HCT116 (cell line): ENCODE results near the gene ARRDC3. TPM values are rescaled to one million over a fixed set of nuclear protein-coding genes. Genes with fewer than 3 reads are reported as not detected.

Experiments used
- ATAC-seq: fragments of 200-7000 bp; cut with Tn5 transposase; 2 replicates; pipeline ENCODE4 v1.9.1; 2020; ENCODE audit warnings: mild to moderate bottlenecking, moderate library complexity
- BruUV-seq: library from RNA; stranded (reverse); fragments of 400-500 nt; replicated peaks from 2 replicates; lab custom pipeline; 2021; lab: Mats Ljungman, UMichigan
- CTCF ChIA-PET: fragments of 300-600 bp; sonication (Branson Sonifier 250); formaldehyde crosslinking; loops from one replicate; lab custom pipeline; 2021; ENCODE audit warnings: antibody characterized with exemption; lab: Charles Lee
- POLR2A ChIA-PET: fragments of 300-600, 350-600 bp; sonication (Branson Sonifier 250); formaldehyde crosslinking; loops from one replicate; lab custom pipeline; 2021; ENCODE audit warnings: antibody characterized with exemption; lab: Charles Lee
- RAD21 ChIA-PET, 2 experiments: fragments of 300-600 bp; sonication (Branson Sonifier 250); formaldehyde crosslinking; loops; one replicate each; lab custom pipeline; 2023; ENCODE audit warnings: low total read pairs in 2 of 2; ENCODE audit not compliant: uncharacterized antibody in 2 of 2, unreplicated experiment in 2 of 2, low non-redundant PET in 1 of 2; lab: Charles Lee
- DNase-seq: peaks from one replicate; pipeline ENCODE4 v3.0.0-alpha.2; 2010; ENCODE audit warnings: low read depth, low spot score
- H2AFZ ChIP-seq: fragments of 200-600 bp; shearing (Covaris generic), sonication (generic); 2 replicates; pipeline ENCODE4 v1.6.1; 2017; ENCODE audit warnings: low read depth, mixed run types, mixed read lengths, antibody characterized with exemption, low read length; ENCODE audit not compliant: poor library complexity, severe bottlenecking
- H3K27ac ChIP-seq: 2 replicates; pipeline ENCODE4 v1.5.1; 2012; ENCODE audit warnings: low read depth, low read length
- H3K27me3 ChIP-seq: fragments of 200-600 bp; sonication (generic); 2 replicates; pipeline ENCODE4 v1.6.1; 2016; ENCODE audit warnings: mixed run types, low read length, mixed read lengths; ENCODE audit not compliant: insufficient read depth
- H3K36me3 ChIP-seq, 2 experiments: fragments of 200-500 bp in 1 of 2; fragments of 200-600 bp in 1 of 2; sonication (Bioruptor generic) in 1 of 2; sonication (generic) in 1 of 2; 2 replicates each; pipeline versions ENCODE4 v1.5.1 to v1.6.1; 2014 to 2016; ENCODE audit warnings: low read length in 2 of 2, inconsistent platforms in 1 of 2, mixed read lengths in 1 of 2, mixed run types in 1 of 2; ENCODE audit not compliant: insufficient read depth in 2 of 2, control insufficient read depth in 1 of 2
- H3K4me1 ChIP-seq, 2 experiments: fragments of 200-600 bp in 1 of 2; sonication (generic) in 1 of 2; 2 replicates each; pipeline versions ENCODE4 v1.5.1 to v1.6.1; 2012 to 2017; ENCODE audit warnings: low read length in 2 of 2, inconsistent platforms in 1 of 2, mild to moderate bottlenecking in 1 of 2, mixed read lengths in 1 of 2, mixed run types in 1 of 2, moderate library complexity in 1 of 2; ENCODE audit not compliant: insufficient read depth in 2 of 2, control insufficient read depth in 1 of 2
- H3K4me2 ChIP-seq: fragments of 200-600 bp; sonication (generic); 2 replicates; pipeline ENCODE4 v1.6.1; 2017; ENCODE audit warnings: mixed run types, low read length, mixed read lengths
- H3K4me3 ChIP-seq, 2 experiments: fragments of 200-600 bp in 1 of 2; sonication (generic) in 1 of 2; replicated peaks in 1 of 2; 2 replicates each; pipeline ENCODE4 v1.5.1; 2011 to 2016; ENCODE audit warnings: low read length in 2 of 2, control low read depth in 1 of 2, low read depth in 1 of 2, mild to moderate bottlenecking in 1 of 2, mixed read lengths in 1 of 2, mixed run types in 1 of 2
- H3K79me2 ChIP-seq: fragments of 200-600 bp; sonication (generic); 2 replicates; pipeline ENCODE4 v1.6.1; 2017; ENCODE audit warnings: mild to moderate bottlenecking, mixed run types, low read length, moderate library complexity, mixed read lengths; ENCODE audit not compliant: insufficient read depth
- H3K9ac ChIP-seq: fragments of 200-600 bp; sonication (generic); 2 replicates; pipeline ENCODE4 v1.6.1; 2016; ENCODE audit warnings: low read length, mixed read lengths
- H3K9me2 ChIP-seq: fragments of 200-600 bp; sonication (generic), shearing (Covaris generic); 2 replicates; pipeline ENCODE4 v1.6.1; 2017; ENCODE audit warnings: mixed run types, mild to moderate bottlenecking, moderate library complexity; ENCODE audit not compliant: insufficient read depth
- H3K9me3 ChIP-seq, 2 experiments: fragments of 200-500 bp in 1 of 2; fragments of 200-600 bp in 1 of 2; sonication (Bioruptor generic) in 1 of 2; sonication (generic) in 1 of 2; 2 replicates each; pipeline ENCODE4 v1.6.1; 2014 to 2017; ENCODE audit warnings: low read length in 2 of 2, mixed read lengths in 2 of 2, inconsistent platforms in 1 of 2, low read depth in 1 of 2, mild to moderate bottlenecking in 1 of 2, mixed run types in 1 of 2, moderate library complexity in 1 of 2; ENCODE audit not compliant: control insufficient read depth in 1 of 2, insufficient read depth in 1 of 2
- H4K20me1 ChIP-seq: fragments of 200-600 bp; sonication (generic), shearing (Covaris generic); 2 replicates; pipeline ENCODE4 v1.6.1; 2017; ENCODE audit warnings: mixed run types, mild to moderate bottlenecking, moderate library complexity; ENCODE audit not compliant: insufficient read depth
- MAX ChIP-seq: IDR thresholded peaks from 2 replicates; pipeline ENCODE4 v1.6.1; 2012
- POLR2AphosphoS5 ChIP-seq: IDR thresholded peaks from 2 replicates; pipeline ENCODE4 v1.6.1; 2011; ENCODE audit warnings: mild to moderate bottlenecking, low read depth, low read length, moderate library complexity
- RAD21 ChIP-seq: IDR thresholded peaks from 2 replicates; pipeline ENCODE4 v1.6.1; 2012; ENCODE audit warnings: low read depth, mild to moderate bottlenecking
- ZBTB33 ChIP-seq: IDR thresholded peaks from 2 replicates; pipeline ENCODE4 v1.6.1; 2011; ENCODE audit warnings: mild to moderate bottlenecking, low read length, moderate library complexity; ENCODE audit not compliant: insufficient replicate concordance; ENCODE audit errors: extremely low read depth
- ZFX ChIP-seq: fragments of 450-650 bp; IDR thresholded peaks from 2 replicates; pipeline ENCODE4 v1.6.1; 2017
- ZNF274 ChIP-seq: fragments of 200-500 bp; sonication (Bioruptor generic); IDR thresholded peaks from 2 replicates; pipeline ENCODE4 v1.6.1; 2014; ENCODE audit warnings: mild to moderate bottlenecking, low read depth, low read length, inconsistent platforms
- intact Hi-C: fragments of 100-400 bp; cut with micrococcal nuclease; formaldehyde crosslinking; loops from 2 replicates; pipeline ENCODE4 v1.10.0; 2022
- total RNA-seq: library from RNA; stranded (reverse); gene quantifications from one replicate; pipeline ENCODE4 v1.2.1, GENCODE V29; 2021; ENCODE audit not compliant: unreplicated experiment

Gene ARRDC3
- total RNA-seq, 1 experiment from 2014 or later: 41.5 TPM

- DNase-seq (no peak), ATAC-seq (no peak)
- peaks cover 7 to 12% of the 10 kb centered on the region in 2 experiments for H3K4me1 ChIP-seq
- ChIA-PET RAD21 (no interaction called here), POLR2A (interaction anchor here (1.4 kb wide), 1 partner anchor 8 kb away, joined by 4 read pairs; no protein-coding TSS in a partner anchor), CTCF (no interaction called here)
- H3K27me3 ChIP-seq: no peaks in the 10 kb centered on the region
- TF ChIP-seq ZNF274 (no peak), POLR2AphosphoS5 (0 out of 2 replicates have a peak, but pooled peaks have one; percentile 2)
- H3K9ac ChIP-seq: no peak overlapping the region
- no peak overlapping the region for H3K4me3 ChIP-seq
- no peak overlapping the region for H3K4me2 ChIP-seq
- H2AFZ ChIP-seq: no peak overlapping the region
- no peaks in the 10 kb centered on the region for H3K9me2 ChIP-seq
- peaks cover 96% of the 10 kb centered on the region for H3K79me2 ChIP-seq
- no TSS peak for BruUV-seq
- H3K36me3 ChIP-seq: peaks cover 72 to 83% of the 10 kb centered on the region in 2 experiments
- H4K20me1 ChIP-seq: no peaks in the 10 kb centered on the region
- H3K9me3 ChIP-seq: no peaks in the 10 kb centered on the region
- no peak overlapping the region for H3K27ac ChIP-seq
- intact Hi-C loops: no loop called here
Observed at GRCh38 chr5:91374893-91375520, 8.1 kb downstream of the ARRDC3 start.

GRCh38 chr5:91373600-91373999 is 9.5 kb downstream of the ARRDC3 start:
- H3K4me2 ChIP-seq: no peak overlapping the region
- H4K20me1 ChIP-seq: no peaks in the 10 kb centered on the region
- H3K9me2 ChIP-seq: no peaks in the 10 kb centered on the region
- no peak overlapping the region for H3K4me3 ChIP-seq
- BruUV-seq: no TSS peak
- TF ChIP-seq MAX: no peak
- TF ChIP-seq POLR2AphosphoS5: 0 out of 2 replicates have a peak, but pooled peaks have one; percentile 14
- no peak for TF ChIP-seq RAD21
- TF ChIP-seq ZFX: no peak
- TF ChIP-seq ZBTB33: no peak
- H3K9ac ChIP-seq: no peak overlapping the region
- peaks cover under 1 to 1% of the 10 kb centered on the region in 2 experiments; a peak in 3 of 4 replicates for H3K4me1 ChIP-seq
- ChIA-PET POLR2A (no interaction called here), RAD21 (no interaction called here), CTCF (no interaction called here)
- H2AFZ ChIP-seq: no peak overlapping the region
- no peak overlapping the region for H3K27ac ChIP-seq
- H3K79me2 ChIP-seq: peaks cover 86% of the 10 kb centered on the region
- peaks cover 86 to 92% of the 10 kb centered on the region in 2 experiments for H3K36me3 ChIP-seq
- no peak for ATAC-seq
- intact Hi-C loops: no loop called here
- no peaks in the 10 kb centered on the region for H3K9me3 ChIP-seq
- DNase-seq: no peak
- no peaks in the 10 kb centered on the region for H3K27me3 ChIP-seq
